HuH-7 (cell line): ENCODE data around the gene FLNB.
A peak's percentile ranks its signal among the peaks of the same experiment; 100 is the strongest.

Source experiments
- DNase-seq: peaks from one replicate; pipeline ENCODE4 v3.0.0; 2011; ENCODE audit warnings: low spot score

FLNB gene

DNA sequence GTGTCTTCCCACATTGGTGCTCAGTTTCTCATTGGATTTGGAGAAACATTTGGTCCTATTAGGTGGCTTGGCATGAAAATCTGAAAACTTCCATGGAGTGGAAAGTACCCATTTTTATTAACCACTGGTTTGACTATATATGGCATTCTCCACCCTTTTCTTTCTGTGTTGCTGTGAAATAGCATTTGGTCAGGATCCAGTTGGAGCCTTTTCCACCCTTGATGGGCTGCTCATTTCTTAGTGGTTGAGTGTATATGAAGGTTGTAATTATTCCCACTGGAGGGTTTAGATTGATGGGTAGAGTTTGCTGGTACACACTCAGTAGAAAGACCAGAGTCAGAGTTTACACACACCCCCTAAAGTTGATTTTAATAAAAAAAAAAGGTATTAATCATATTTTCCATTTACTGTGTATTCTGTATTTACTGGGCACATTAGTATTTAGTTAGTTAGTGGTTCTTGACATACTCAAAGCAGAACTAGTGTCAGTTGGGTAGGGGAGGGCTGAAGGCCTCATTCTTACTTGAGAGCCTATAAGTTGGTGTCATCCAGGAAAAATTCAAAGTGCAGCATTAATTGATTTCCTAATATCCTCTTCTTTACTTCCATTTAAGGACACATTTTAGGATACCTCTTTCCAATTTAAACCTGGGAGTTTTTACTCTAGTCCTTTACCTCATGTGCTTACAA is 69.5 kb downstream of the FLNB start:
- no peak for DNase-seq

DNA sequence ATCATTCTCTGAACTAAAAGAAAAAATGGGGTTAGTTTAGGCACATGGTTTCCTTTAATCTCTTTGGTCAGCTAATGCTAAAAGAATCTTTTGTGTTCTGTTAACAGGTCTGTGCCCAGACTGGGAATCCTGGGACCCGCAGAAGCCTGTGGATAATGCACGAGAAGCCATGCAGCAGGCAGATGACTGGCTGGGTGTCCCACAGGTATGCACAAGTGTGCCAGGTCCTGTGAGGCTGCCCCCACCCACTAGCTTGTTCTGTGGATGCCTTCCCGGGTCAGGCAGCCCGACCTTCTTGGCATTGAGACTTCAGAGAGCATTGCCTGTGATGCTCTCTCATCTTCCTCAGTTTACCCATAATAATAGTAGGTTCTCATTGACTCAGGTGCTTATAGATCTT is 70.4 kb downstream of the FLNB start:
- no peak for DNase-seq

DNA sequence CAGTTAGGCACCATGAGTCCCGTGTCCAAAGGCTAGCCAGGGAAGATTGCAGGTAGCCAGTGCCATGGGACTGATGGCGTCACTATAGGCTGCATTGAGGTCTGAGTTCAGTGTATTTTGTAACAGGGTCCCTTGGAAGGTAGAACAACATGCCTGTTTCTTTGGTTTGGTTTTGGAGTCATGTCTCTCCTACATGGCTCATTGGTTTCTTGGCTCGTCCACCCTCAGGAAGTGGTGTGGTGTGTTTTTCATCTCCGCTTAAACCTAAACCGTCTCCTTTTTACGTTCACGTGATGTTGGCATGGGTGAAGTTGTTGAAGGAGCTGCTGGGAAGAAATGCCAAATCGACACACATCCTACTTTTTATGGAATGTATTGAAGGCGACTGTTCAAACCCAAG is 71.6 kb downstream of the FLNB start:
- DNase-seq = no peak

DNA sequence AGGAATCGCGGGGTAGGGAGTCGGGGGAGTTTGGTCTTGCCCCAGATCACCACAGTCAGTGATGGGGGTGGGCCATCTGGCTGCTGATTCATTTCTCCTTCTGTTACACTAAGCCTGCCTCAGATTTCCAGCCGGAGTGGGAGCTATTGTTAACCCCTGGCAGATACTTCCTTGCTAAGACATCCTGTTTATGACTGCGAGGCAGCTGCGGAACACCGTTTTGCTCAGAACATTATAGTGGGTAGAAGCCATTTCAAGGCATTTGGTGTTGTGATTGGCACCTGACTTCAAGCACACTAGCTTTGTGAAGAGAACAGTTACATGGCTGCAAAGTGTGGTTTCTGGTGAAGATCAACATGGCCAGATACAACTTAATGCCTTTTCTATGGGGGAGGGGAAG is 73.8 kb downstream of the FLNB start:
- no peak for DNase-seq

DNA sequence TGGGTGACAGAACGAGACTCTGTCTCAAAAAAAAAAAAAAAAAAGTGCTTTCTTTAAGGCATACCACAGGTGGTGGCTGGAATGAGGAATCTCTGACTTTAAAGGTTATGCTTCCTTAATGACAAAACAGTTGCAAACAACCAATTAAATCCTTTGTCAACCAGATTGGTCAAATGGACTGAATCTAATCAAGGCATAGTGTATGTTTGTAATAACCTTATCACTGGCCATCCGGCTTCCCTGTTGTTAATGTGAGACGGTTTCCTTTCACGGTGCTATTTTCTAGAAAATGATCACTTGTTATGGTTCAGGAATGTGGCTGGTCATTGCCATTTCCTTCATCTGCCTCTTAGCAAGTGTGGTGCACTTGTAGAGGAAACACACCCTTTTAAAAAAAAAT is 75.9 kb downstream of the FLNB start:
- no peak for DNase-seq

DNA sequence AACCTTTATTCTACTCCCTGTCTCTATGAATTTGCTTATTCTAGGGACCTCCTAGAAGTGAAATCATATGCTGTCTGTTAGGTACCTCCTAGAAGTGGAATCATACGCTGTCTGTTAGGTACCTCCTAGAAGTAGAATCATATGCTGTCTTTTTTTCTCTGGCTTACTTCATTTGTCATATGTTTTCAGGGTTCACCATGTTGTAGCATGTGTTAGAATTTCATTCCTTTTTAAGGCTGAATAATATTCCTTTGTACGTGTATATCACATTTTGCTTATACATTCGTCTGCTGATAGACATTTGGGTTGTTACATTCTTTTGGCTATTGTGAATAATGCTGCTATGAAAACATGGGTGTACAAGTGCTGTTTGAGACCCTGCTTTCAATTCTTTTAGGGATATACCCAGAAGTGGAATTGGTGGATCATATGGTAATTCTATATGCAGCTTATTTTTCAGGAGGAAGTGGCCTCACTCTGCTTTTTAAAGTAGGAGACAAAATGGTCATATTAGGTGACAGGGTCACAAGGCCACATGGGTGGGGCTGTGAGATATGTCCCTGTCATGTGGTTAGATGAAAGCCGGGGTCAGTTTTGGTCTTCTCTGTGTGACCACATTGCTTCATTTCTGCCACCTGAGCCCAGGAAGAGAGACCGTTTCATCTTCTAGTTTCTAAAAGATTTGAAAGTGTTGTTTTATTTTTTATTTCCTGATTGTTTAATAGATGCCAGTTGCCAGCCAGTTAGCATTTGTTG is 76.7 kb downstream of the FLNB start:
- no peak for DNase-seq

DNA sequence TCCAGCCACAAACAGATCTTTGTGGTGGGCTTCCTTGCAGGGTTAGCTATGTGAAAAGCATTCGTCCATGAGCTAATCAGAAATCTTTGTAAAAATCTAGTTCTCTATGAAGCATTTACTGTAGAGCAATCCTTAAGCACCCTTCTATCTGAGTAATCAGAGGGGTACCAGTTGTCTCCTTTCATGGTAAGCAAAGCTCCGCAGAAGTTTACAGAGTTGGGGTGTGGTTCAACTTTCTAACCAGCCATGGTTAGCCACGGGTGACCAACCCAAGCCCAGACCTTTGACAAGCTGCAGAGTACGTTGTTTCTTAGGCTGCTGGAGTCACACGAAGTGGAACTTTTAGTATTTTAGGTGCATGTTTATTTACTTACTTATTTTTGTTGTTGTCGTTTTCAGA is 77.4 kb downstream of the FLNB start:
- no peak for DNase-seq

DNA sequence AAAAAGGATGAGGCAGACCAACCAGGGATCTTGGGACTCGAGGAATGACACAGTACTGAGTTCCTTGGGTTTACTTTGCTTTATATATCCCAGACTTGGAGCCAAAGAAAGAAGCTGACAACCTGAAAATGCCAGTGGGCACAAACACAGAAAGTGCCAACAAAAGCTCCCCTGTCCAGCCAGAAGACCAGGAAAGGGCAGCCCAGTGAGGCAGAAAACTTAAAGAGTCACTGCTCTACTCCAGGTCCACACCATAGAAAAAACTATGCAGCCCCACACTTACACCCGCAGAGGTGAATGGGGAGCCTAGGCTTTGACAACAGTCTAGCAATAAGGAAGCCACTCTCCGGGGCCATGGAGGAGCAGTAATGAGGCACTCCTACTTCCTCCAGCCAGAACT is 80.3 kb downstream of the FLNB start:
- DNase-seq = no peak

DNA sequence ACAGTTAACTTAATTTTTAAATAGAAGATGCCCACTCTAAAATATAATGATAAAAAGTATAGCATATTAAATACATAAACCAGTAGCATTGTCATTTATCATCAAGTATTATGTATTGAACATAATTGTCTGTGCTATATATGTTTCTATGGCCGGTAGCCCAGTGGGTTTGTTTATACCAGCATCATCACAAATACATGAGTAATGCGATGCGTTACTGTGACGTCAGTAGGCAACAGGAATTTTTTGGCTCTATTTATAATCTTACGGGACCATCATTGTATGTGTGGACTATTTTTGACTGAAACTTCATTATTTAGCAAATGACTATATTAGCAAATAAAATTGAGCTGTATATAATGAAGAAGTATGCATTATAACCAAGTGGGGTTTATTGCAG is 82.1 kb downstream of the FLNB start:
- DNase-seq = no peak

DNA sequence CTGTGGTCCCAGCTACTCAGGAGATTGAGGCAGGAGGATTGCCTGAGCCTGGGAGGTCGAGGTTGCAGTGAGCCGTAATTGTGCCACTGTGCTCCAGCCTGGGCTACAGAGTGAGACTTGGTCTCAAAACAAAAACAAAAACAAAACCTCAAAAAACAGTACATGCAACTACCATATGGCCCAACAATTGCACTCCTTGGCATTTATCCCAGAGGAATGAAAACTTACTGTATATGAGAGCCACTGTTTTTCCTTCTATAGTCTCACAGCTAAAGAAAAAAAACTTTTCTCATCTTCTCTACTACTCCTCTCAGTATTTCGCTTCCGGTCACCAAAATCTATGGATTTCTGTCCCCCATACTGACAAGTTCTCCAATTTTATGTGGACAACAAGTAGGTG is 84.3 kb downstream of the FLNB start:
- DNase-seq = no peak

DNA sequence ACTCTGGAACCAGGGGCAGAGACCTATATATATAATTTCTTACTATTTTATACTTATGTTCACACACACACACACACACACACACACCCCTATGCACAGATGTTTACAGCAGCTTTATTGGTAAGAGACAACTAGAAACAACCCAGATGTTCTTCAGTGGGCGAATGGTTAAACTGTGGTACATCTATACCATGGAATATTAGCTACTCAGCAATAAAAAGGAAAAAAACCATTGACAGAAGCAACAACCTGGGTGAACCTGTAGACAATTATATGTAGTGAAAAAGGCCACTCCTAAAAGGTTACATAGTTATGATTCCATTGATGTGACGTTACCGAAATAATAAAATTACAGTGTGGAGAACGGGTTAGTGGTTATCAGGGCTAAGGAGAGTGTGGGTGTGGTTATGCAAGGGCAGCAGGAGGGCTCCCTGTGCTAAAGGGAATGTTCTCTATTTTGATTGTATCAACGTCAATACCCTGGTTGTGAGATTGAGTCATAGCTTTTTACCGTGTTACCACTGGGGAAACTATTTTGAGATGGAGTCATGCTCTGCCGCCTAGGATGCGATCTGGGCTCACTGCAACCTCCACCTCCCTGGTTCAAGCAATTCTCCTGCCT is 85.5 kb downstream of the FLNB start:
- DNase-seq = no peak

DNA sequence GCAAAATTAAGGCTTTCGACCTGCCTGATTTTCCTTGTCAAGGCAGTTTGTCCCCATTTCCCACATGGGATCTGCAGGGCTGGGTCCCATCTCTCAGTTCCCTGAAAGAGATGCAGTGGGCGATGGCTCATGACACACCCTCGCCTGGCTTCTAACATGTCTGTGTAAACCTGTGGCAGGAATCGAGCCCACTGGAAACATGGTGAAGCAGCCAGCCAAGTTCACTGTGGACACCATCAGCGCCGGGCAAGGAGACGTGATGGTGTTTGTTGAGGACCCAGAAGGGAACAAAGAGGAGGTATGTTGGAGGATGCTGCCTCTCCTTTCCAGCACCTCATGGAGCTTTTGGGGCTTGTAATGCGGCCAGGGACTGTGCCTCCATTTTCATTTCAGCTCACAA is 86.4 kb downstream of the FLNB start:
- no peak for DNase-seq

DNA sequence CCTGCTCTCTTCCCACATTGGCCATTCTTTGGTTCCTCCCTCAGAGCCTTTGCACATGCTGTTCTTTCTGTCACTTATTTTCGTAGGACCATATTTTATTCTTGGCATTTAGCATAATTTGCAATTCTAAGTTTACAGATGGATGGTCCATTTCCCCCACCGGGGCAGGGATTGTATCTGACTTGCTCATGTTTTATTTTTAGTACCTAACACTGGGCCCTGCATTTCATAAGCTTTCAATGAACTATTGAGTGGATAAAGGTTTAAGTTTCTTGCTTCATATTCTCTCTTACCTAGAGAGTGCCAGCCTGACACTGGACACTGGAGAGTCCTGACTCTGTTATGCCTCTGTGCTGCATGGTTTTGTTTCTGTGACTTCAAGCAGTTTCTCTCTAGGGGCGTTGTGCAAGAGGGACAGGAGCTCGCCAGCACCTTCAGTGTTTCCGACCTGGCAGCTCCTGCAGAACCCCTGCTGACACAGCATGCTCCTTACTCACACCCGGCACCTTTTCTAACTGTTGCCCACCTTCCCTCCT is 87.4 kb downstream of the FLNB start:
- no peak for DNase-seq

DNA sequence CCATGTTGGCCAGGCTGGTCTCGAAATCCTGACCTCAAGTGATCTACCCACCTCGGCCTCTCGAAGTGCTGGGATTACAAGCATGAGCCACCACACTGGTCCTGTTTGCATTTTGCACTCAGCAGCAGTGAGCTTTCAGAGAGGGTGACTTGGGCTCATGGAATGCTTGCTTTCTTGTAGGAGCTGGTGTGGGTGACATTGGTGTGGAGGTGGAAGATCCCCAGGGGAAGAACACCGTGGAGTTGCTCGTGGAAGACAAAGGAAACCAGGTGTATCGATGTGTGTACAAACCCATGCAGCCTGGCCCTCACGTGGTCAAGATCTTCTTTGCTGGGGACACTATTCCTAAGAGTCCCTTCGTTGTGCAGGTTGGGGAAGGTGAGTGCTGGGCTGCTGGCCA is 90.3 kb downstream of the FLNB start:
- no peak for DNase-seq

DNA sequence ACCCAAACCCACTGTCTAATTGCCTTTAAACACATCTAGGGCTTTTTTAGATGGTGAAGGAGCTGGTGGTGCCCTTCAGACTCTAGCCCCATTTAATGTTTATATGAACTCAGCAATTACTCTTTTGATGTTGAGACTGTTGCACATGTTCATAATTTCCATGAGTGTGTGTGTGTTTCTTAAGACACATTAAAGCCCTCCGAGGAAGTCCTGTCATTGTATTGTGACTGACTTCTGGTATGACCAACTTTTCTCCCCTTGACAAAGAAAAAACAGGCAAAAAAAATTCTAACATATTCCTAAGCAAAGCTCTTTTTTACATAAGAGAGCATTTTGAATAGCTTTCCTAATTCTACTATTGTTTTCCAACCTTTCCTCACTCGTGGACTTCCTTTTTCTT is 91.6 kb downstream of the FLNB start:
- DNase-seq = no peak

DNA sequence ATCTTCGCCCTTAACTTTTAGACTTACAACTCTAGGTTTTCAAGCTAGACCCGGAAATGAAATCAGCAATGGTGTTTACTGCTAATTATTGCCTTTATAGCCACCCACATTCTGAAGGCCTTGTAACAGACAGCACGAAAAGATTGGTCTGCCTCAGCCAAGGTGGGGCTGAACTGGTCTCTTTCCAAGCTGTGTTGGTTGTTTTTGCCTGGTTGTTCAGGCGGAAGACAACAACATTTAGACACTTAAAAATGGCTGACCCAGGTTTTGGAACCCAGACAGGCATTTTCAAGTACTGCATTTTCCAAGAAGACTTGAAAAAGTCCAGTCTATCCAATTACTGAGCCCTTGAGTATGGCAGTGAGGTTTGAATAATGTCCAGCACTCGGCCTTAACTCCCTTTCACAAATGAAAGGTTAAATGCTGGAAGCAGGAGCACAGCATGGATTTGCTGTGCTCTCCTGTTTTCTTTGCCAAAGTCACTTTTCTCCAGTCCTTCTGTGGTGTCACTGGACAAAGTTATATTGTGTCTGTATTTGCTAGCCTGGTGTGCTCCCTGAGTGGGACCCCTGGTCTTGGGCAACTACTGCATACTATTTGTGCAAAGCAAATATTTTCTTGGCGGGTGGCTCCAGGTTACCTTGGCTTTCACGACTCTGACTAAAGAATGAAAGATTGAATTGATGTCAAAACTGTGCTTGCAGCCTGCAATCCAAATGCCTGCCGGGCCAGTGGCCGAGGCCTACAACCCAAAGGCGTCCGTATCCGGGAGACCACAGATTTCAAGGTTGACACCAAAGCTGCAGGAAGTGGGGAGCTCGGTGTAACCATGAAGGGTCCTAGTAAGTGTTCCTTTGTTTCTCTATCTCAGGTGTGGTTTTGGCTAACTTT is 93.5 kb downstream of the FLNB start:
- peak; percentile 40 for DNase-seq

DNA sequence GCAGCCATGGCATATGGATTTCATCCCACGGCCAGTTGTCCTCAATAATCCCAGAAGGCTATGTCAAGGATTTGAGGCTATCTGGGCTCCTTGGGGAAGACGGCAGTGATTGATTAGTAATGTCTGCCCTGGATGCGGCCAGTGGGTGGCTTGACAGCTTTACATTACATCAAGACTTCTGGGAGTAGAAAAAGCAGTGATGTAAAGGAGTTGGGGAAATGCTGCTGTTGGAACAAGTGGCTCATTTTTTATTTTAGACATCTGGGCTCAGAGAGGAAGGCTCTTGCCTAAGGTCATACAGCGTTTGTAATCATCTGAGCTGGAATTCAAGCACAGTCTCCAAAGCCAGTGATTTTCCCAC is 94.1 kb downstream of the FLNB start:
- DNase-seq = no peak

DNA sequence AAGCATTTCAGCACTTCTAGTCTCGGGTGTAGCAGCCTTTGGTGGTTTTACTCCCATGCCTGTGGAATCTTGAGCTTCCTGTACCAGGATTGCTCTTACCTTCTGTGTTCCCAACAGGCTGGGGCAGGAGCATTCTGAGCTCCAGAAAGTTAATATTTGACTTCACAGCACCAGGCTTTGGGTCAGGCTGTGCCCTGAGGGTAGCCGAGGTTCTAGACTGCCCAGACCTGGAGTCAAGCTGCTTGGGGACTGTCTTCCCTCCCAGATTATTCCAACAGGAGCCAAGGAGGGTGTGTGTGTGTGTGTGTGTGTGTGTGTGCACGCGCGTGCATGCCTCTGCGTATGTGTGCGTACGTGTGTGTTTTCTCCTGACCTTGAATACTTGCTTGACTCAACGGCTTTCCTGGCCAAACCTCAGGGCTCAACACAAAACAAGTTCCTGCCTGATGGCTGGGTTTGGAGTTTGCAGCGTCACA is 94.8 kb downstream of the FLNB start:
- DNase-seq = no peak

DNA sequence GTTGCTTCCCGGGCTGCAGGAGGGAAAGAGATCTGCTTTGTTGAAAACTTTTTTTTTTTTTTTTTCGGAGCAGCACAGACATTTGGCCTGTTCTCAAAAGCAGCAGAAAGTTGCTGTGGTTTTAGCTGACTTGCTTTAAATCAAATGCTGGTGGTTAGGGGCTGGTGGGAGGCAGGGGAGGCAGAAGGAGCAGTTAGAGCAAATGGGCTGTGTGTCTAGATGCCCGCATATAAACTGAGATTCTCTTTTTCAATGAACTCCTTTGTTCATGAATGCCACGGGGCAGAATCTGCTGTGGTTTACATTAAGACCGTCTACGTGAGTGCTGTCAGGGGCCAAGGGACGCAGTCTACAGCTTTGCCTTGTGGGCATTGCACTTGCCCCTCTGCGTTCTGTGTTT is 95.9 kb downstream of the FLNB start:
- no peak for DNase-seq

DNA sequence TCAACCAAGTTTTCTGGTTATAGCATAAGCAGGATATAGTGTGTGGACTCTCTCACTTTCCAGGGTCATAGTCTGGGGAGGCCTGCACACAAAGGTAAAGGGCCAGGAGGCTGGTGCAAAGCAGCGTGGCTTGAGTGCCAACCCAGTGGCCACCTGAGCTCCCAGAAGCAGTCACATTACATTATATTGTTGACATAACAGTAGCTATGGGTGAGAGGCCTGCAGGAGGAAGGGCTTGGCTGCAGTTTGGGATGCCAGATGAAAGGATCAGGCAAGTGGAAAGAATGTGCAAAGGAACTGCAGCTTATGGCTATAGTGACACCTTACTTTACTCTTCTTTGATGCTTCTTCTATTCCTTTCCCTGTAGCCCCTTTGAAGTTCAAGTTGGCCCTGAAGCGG is 96.5 kb downstream of the FLNB start:
- no peak for DNase-seq

DNA sequence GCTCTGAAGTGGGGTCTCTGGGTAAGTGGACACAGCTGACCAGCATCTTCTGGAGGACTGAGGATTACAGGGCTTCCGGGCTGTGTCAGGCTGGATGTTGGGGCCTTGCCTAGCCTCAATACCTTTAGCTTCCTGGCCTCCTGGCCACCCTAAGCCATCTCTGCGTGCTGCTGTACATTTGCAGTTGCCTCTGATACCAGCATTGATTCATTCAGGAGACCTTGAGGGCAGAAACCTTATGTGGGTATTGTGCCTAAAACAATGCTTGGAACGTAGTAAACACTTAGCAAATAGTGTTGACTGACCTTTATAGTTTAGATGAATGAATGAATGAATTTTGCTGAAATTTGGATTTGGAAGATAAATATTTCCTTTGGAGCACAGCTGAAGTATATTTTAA is 97.0 kb downstream of the FLNB start:
- DNase-seq = no peak

DNA sequence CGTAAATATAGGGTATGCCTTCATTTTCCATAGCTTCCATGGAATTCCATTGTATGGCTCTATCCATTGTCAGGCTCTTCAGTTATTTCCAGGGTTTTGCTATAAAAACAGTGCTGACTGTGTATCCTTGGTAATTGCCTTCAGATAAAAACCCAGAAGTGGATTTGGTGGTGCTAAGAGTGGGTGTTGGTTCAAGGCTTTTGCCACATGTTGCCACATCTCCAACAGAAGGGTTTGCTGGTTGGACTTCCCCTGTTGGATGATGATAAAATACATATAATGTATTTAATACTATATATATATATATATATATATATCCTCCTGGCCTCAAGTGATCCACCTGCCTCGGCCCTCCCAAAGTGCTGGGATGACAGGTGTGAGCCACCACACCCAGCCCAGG is 97.8 kb downstream of the FLNB start:
- no peak for DNase-seq
